B cell (primary cell): Measurements from ENCODE around the gene MEOX2.

Experiments
- EZH2 ChIP-seq: IDR thresholded peaks from 2 replicates; pipeline ENCODE4 v1.6.1; 2012; ENCODE audit warnings: borderline replicate concordance, low read depth, mild to moderate bottlenecking, moderate library complexity, low read length; ENCODE audit not compliant: insufficient read depth, poor library complexity, severe bottlenecking
- TF ChIP-seq, protein P1 (sequence below): fragments of 200-600 bp; IDR thresholded peaks from one replicate; pipeline ENCODE4 v1.8.0; 2022; ENCODE audit warnings: antibody characterized with exemption, mild to moderate bottlenecking

DNA sequence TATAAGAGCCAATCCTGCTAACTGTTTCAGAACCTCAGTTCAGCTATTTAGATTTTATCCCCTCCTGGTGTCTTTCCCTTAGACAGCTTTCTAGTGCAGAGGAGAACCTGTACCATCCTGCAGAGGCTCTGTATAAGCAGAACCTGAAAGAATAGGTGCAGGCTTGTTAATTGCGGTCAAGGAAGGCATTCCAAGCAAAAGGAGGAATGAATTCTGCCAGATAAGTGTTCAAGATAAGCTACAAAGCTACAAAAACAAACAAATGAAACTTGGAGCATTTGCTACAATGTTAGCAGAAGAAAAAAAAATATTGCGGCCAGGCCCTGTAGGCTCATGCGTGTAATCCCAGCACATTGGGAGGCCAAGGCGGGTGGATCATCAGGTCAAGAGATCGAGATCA, 92.0 kb downstream of the MEOX2 start:
- TF ChIP-seq, protein P1, sequence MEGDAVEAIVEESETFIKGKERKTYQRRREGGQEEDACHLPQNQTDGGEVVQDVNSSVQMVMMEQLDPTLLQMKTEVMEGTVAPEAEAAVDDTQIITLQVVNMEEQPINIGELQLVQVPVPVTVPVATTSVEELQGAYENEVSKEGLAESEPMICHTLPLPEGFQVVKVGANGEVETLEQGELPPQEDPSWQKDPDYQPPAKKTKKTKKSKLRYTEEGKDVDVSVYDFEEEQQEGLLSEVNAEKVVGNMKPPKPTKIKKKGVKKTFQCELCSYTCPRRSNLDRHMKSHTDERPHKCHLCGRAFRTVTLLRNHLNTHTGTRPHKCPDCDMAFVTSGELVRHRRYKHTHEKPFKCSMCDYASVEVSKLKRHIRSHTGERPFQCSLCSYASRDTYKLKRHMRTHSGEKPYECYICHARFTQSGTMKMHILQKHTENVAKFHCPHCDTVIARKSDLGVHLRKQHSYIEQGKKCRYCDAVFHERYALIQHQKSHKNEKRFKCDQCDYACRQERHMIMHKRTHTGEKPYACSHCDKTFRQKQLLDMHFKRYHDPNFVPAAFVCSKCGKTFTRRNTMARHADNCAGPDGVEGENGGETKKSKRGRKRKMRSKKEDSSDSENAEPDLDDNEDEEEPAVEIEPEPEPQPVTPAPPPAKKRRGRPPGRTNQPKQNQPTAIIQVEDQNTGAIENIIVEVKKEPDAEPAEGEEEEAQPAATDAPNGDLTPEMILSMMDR, result no peak
- TF ChIP-seq EZH2, result no peak
